ENCODE data around the gene LOX. TPM values are rescaled to one million over a fixed set of nuclear protein-coding genes. Genes with fewer than 3 reads are reported as not detected.
A peak's percentile ranks its signal among the peaks of the same experiment; 100 is the strongest.

LOX gene
- total and polyA plus RNA-seq, 2 donors (not counting 1 experiment from before 2014, with no cell fraction given), result 81.9 to 336 TPM

DNA sequence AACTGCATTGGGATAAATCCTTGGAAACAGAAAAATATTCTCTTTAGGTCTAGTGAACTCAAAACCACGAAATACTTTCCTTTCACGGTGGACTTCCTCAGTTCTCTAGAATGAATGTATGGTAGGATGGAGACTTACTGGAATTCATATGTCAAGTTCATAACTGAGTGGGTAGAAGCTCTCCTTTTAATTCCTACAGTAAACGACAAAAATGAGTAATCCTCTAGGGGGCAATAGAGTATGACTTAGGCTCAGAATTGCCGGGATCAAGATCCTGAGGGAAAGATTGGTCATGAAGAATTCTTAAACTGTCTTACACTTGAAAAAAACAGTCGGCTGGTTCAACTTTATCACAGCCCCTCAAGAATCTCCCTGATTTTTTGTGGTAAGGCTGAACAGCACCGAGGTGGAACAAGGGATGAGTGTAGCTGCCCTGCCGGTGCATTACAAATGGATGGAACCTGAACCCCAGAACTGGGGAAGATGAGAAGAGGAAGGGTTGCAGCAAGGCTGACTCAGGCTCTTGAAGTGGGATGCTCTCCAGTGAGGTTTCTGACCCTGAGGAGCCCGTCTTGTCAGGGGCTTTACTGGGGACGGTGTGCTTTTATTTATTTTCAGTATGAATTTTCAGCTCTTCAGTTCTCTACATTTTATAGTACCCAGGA lies 14.0 kb upstream of the LOX start:
- Histone ChIP-seq H4K20me1 (ENCODE audit: control insufficient read depth, extremely low read depth, insufficient read depth, low read length) (no peaks in the 10 kb centered on the region), H3K4me2 (ENCODE audit: extremely low read depth, insufficient read depth, low read length) (no peak overlapping the region), H3K9ac (ENCODE audit: insufficient read depth, low read length) (no peak overlapping the region), H3K4me3 (replicated peaks in 1 of 4; ENCODE audit: control extremely low read depth in 1 of 4, insufficient read depth in 1 of 4, low read depth in 3 of 4, low read length in 4 of 4) (no peak overlapping the region), H3K4me1 (ENCODE audit: control insufficient read depth, extremely low read depth, insufficient read depth, low read length) (peaks cover 22% of the 10 kb centered on the region), H3K79me2 (ENCODE audit: control insufficient read depth, insufficient read depth, low read length) (no peaks in the 10 kb centered on the region), H2AFZ (ENCODE audit: low read length) (peak overlapping the region; percentile 36), H3K27ac (ENCODE audit: insufficient read depth, low read length) (peak overlapping the region; percentile 49), H3K9me3 (ENCODE audit: control insufficient read depth, insufficient read depth, low read depth, low read length) (no peaks in the 10 kb centered on the region), H3K36me3 (ENCODE audit: control insufficient read depth, insufficient read depth, low read length) (no peaks in the 10 kb centered on the region), H3K27me3 (ENCODE audit: control insufficient read depth, insufficient read depth, low read length) (no peaks in the 10 kb centered on the region)
- TF ChIP-seq, protein P1, sequence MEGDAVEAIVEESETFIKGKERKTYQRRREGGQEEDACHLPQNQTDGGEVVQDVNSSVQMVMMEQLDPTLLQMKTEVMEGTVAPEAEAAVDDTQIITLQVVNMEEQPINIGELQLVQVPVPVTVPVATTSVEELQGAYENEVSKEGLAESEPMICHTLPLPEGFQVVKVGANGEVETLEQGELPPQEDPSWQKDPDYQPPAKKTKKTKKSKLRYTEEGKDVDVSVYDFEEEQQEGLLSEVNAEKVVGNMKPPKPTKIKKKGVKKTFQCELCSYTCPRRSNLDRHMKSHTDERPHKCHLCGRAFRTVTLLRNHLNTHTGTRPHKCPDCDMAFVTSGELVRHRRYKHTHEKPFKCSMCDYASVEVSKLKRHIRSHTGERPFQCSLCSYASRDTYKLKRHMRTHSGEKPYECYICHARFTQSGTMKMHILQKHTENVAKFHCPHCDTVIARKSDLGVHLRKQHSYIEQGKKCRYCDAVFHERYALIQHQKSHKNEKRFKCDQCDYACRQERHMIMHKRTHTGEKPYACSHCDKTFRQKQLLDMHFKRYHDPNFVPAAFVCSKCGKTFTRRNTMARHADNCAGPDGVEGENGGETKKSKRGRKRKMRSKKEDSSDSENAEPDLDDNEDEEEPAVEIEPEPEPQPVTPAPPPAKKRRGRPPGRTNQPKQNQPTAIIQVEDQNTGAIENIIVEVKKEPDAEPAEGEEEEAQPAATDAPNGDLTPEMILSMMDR (conservative IDR thresholded peaks at IDR 0.05 in 1 of 2, IDR thresholded peaks at IDR 0.05 in 1 of 2; ENCODE audit: low read depth in 1 of 2, low read length in 2 of 2), result peak; percentile 48 to 59
- TF ChIP-seq EZH2 (IDR thresholded peaks at IDR 0.05; ENCODE audit: low read length, missing control alignments), result no peak
- peak; percentile 65 to 83 for DNase-seq (ENCODE audit: low read depth in 2 of 2)

DNA sequence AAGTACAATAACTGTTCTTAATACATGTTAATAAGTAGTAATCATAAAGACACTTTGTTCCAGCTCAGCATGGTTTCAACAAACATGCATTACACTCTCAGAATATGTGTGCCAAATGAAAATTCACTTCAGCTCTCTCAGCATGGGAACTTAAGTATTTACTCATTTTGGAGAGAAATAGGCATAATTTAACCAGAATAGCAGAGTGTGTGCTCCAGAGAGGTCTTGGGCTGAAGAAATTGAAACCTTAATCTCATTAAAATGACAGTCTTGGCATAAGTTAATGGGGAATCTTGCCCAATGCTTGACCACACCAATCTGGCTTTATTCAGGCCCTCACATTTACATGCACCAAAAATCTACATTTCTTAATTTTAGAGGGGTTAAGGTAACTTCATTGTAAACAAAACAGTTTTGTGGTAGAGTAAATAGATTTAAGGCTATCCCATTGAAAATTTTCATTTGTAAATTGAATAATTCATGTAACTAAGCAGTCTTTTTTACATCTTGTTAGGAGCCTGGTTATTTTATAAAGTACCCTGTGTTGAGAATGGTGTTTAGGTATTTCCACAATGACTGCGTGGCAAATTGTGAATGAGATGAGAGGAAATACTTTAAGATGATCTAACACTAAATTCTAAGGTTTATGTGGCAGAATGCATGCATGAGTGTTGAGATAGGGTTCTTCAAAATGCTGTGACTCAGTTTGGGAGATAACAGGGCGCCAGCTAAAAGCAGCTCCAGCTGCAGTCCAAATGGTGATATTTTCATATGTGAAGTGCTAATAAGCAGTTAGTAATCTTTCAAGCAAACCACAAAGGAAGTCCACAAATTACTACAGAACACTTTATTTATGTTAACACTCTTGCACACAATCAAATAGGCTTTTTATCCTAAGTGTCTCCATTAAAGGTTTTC lies 11.3 kb upstream of the LOX start:
- Histone ChIP-seq H3K27ac (ENCODE audit: insufficient read depth, low read length) (no peak overlapping the region), H3K4me3 (replicated peaks in 1 of 4; ENCODE audit: control extremely low read depth in 1 of 4, insufficient read depth in 1 of 4, low read depth in 3 of 4, low read length in 4 of 4) (no peak overlapping the region), H3K36me3 (ENCODE audit: control insufficient read depth, insufficient read depth, low read length) (no peaks in the 10 kb centered on the region), H3K4me1 (ENCODE audit: control insufficient read depth, extremely low read depth, insufficient read depth, low read length) (peaks cover 12% of the 10 kb centered on the region), H2AFZ (ENCODE audit: low read length) (no peak overlapping the region), H4K20me1 (ENCODE audit: control insufficient read depth, extremely low read depth, insufficient read depth, low read length) (no peaks in the 10 kb centered on the region), H3K9me3 (ENCODE audit: control insufficient read depth, insufficient read depth, low read depth, low read length) (no peaks in the 10 kb centered on the region), H3K4me2 (ENCODE audit: extremely low read depth, insufficient read depth, low read length) (no peak overlapping the region), H3K27me3 (ENCODE audit: control insufficient read depth, insufficient read depth, low read length) (no peaks in the 10 kb centered on the region), H3K9ac (ENCODE audit: insufficient read depth, low read length) (no peak overlapping the region), H3K79me2 (ENCODE audit: control insufficient read depth, insufficient read depth, low read length) (no peaks in the 10 kb centered on the region)
- peak; percentile 65 to 99 for DNase-seq (ENCODE audit: low read depth in 2 of 2)
- TF ChIP-seq, protein P1 (conservative IDR thresholded peaks at IDR 0.05 in 1 of 2, IDR thresholded peaks at IDR 0.05 in 1 of 2; ENCODE audit: low read depth in 1 of 2, low read length in 2 of 2), result no peak
- TF ChIP-seq EZH2 (IDR thresholded peaks at IDR 0.05; ENCODE audit: low read length, missing control alignments), result no peak

DNA sequence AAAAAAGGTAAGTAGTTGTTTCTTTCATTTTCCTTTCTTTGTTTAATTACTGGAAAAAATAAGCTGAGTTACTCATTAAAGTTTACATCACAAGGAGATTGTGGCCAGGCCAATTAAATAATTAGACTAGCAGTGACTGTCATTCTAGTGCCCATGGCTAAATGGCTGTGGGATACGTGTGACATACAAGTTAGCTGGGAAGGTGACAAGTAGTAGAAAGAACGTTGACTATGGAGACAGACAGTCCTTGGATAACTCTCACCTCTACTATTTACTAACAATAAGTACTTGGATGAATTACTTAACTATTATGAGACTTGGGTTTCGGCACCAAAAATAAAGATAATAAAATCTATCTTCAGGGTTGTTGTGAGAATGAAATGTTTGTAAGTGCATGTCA lies 7.0 kb upstream of the LOX start:
- DNase-seq (ENCODE audit: low read depth in 2 of 2), result no peak
- H3K36me3 ChIP-seq (ENCODE audit: control insufficient read depth, insufficient read depth, low read length), result no peaks in the 10 kb centered on the region
- H3K79me2 ChIP-seq (ENCODE audit: control insufficient read depth, insufficient read depth, low read length), result no peaks in the 10 kb centered on the region
- H3K9ac ChIP-seq (ENCODE audit: insufficient read depth, low read length), result no peak overlapping the region
- H3K9me3 ChIP-seq (ENCODE audit: control insufficient read depth, insufficient read depth, low read depth, low read length), result no peaks in the 10 kb centered on the region
- no peak overlapping the region for H3K4me3 ChIP-seq (replicated peaks in 1 of 4; ENCODE audit: control extremely low read depth in 1 of 4, insufficient read depth in 1 of 4, low read depth in 3 of 4, low read length in 4 of 4)
- H3K27ac ChIP-seq (ENCODE audit: insufficient read depth, low read length), result no peak overlapping the region
- peaks cover 3% of the 10 kb centered on the region for H3K4me1 ChIP-seq (ENCODE audit: control insufficient read depth, extremely low read depth, insufficient read depth, low read length)
- no peaks in the 10 kb centered on the region for H3K27me3 ChIP-seq (ENCODE audit: control insufficient read depth, insufficient read depth, low read length)
- H4K20me1 ChIP-seq (ENCODE audit: control insufficient read depth, extremely low read depth, insufficient read depth, low read length), result no peaks in the 10 kb centered on the region
- no peak overlapping the region for H3K4me2 ChIP-seq (ENCODE audit: extremely low read depth, insufficient read depth, low read length)
- H2AFZ ChIP-seq (ENCODE audit: low read length), result no peak overlapping the region
- TF ChIP-seq, protein P1 (conservative IDR thresholded peaks at IDR 0.05 in 1 of 2, IDR thresholded peaks at IDR 0.05 in 1 of 2; ENCODE audit: low read depth in 1 of 2, low read length in 2 of 2), result no peak
- no peak for TF ChIP-seq EZH2 (IDR thresholded peaks at IDR 0.05; ENCODE audit: low read length, missing control alignments)

All from fibroblast of lung (primary cell).